Naive B cell (primary cell): ENCODE results near the gene RIPOR2. TPM values are rescaled to one million over a fixed set of nuclear protein-coding genes. Genes with fewer than 3 reads are reported as not detected.
A peak's percentile ranks its signal among the peaks of the same experiment; 100 is the strongest.
"Not testable (repeated sequence)": the region's sequence is repeated elsewhere in the genome, so short reads cannot be mapped to it uniquely, and the experiment has no call there.

ENCODE experiments used
- ATAC-seq, 2 donors: fragments of 150-1000 bp; cut with Tn5 transposase; 2 replicates each; pipeline ENCODE4 v1.10.0; 2021; ENCODE audit warnings: low read depth in 2 of 2, mild to moderate bottlenecking in 2 of 2, moderate library complexity in 2 of 2
- DNase-seq: peaks from one replicate; pipeline ENCODE4 v3.0.0; 2022
- H3K27ac Mint-ChIP-seq, 6 donors: one replicate each; pipeline ENCODE4 v1.8.0; 2020 to 2022; ENCODE audit warnings: mild to moderate bottlenecking in 6 of 6, mixed read lengths in 6 of 6, moderate library complexity in 5 of 6, inconsistent platforms in 2 of 6
- H3K27me3 Mint-ChIP-seq, 3 donors: one replicate each; pipeline ENCODE4 v1.8.0; 2021 to 2022; ENCODE audit warnings: mixed read lengths in 3 of 3, mild to moderate bottlenecking in 1 of 3
- H3K36me3 Mint-ChIP-seq, 2 donors: one replicate each; pipeline ENCODE4 v1.8.0; 2020 to 2022; ENCODE audit warnings: mixed read lengths in 2 of 2, inconsistent platforms in 1 of 2, mild to moderate bottlenecking in 1 of 2
- H3K4me1 Mint-ChIP-seq, 3 donors: one replicate each; pipeline ENCODE4 v1.8.0; 2020 to 2022; ENCODE audit warnings: mixed read lengths in 3 of 3, inconsistent platforms in 1 of 3, mild to moderate bottlenecking in 1 of 3, moderate library complexity in 1 of 3
- H3K4me3 Mint-ChIP-seq, 8 donors: one replicate each; pipeline ENCODE4 v1.8.0; 2020 to 2022; ENCODE audit warnings: mild to moderate bottlenecking in 8 of 8, mixed read lengths in 8 of 8, moderate library complexity in 8 of 8, inconsistent platforms in 2 of 8
- H3K9me3 Mint-ChIP-seq, 7 donors: one replicate each; pipeline ENCODE4 v1.8.0; 2020 to 2022; ENCODE audit warnings: mixed read lengths in 7 of 7, mild to moderate bottlenecking in 5 of 7, inconsistent platforms in 2 of 7, moderate library complexity in 1 of 7
- polyA plus RNA-seq, 6 donors: library from polyadenylated mRNA; unstranded; fragments of 300-500 nt; fragmentation: Illumina TruSeq; gene quantifications; one replicate each; pipeline ENCODE4 v1.2.3, GENCODE V29; 2021; ENCODE audit warnings: low read depth in 6 of 6

RIPOR2 gene
- polyA plus RNA-seq, 6 donors from 2014 or later: 464 to 666 (median 484) TPM

DNA sequence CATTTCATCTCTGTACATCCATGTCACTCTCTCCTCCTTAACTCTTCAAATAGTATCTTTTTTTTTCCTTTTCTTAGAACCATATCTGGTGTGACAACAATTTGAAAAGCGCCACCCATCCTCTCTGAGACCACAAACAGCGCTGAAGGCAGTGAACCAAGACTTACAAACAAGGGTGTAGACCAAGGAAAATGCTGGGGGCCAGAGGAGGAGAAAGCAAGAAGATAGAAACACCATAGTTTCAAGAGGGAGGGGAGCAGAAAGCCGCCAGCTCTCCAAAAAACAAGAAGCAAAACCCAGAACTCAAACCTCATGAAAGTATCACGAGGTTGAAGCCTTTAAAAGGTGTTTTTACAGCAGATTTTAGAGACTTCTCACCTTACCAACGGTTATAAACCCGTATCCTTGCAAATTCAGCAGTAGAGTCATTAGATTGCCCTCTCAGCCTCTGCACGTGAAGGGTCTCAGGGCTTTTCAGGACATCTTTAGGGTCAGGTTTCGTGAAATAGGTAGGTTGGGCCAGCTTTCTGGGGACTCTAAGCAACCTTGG is 13.3 kb upstream of the RIPOR2 start:
- H3K4me3 Mint-ChIP-seq: peak overlapping the region; percentile 63 to 88 (median 79)
- H3K4me1 Mint-ChIP-seq: peaks cover 75 to 85% (median 79%) of the 10 kb centered on the region in 3 donors
- H3K36me3 Mint-ChIP-seq: peaks cover 22 to 28% of the 10 kb centered on the region in 2 donors
- DNase-seq: peak; percentile 87
- ATAC-seq: peak; percentile 80 to 82
- H3K27ac Mint-ChIP-seq: peak overlapping the region; percentile 95 to 98 (median 98)
- peaks cover 11 to 39% (median 29%) of the 10 kb centered on the region in 7 donors for H3K9me3 Mint-ChIP-seq
- H3K27me3 Mint-ChIP-seq: no peaks in the 10 kb centered on the region

DNA sequence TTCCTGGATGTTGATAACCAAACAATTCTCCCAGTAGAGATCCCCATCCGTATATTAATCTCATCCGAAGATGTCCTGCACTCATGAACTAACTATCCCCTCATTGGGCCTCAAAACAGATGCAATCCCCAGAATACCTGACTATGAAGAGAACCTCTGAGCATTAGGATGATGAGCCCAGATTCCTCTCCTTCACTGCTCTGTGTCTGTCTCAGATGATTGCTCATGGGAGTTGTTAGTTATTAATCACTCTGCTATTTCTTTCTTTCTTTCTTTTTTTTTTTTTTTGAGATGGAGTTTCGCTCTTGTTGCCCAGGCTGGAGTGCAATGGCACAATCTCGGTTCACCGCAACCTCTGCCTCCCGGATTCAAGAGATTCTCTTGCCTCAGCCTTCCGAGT is 12.5 kb upstream of the RIPOR2 start:
- Mint-ChIP-seq H3K9me3 (peaks cover 11 to 42% (median 34%) of the 10 kb centered on the region in 7 donors), H3K4me1 (peaks cover 67 to 79% (median 71%) of the 10 kb centered on the region in 3 donors), H3K4me3 (peak overlapping the region; percentile 41 to 88 (median 79)), H3K27ac (peak overlapping the region; percentile 95 to 98 (median 98)), H3K36me3 (peaks cover 22 to 31% of the 10 kb centered on the region in 2 donors)
- not testable (repeated sequence) for DNase-seq, H3K27me3 Mint-ChIP-seq, ATAC-seq

DNA sequence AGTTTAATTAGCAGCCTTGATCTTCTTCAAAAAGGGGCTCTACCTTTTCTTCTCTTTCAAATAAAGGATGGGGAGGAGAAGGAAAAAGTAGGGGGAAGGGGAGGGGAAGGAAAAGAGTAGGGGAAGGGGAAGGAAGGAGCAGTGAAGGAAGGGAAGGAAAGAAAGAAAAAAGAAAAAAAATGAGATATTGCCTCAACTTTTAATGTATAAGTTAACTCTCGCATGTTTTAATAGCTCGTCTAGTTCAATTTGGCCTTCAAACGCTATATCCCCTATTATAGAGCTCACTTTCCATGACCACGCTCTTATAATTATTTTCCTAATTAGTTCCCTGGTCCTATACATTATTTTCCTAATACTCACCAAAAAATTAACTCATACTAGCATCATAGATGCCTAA is 11.9 kb upstream of the RIPOR2 start:
- peaks cover 11 to 42% (median 34%) of the 10 kb centered on the region in 7 donors for H3K9me3 Mint-ChIP-seq
- peaks cover 68 to 79% (median 70%) of the 10 kb centered on the region in 3 donors for H3K4me1 Mint-ChIP-seq
- ATAC-seq (no peak), DNase-seq (no peak)
- H3K4me3 Mint-ChIP-seq: peak overlapping the region in 6 of 8 donors; percentile 41 to 88 (median 74)
- H3K27ac Mint-ChIP-seq: peak overlapping the region; percentile 79 to 98 (median 96)
- peaks cover 22 to 31% of the 10 kb centered on the region in 2 donors for H3K36me3 Mint-ChIP-seq
- H3K27me3 Mint-ChIP-seq: no peaks in the 10 kb centered on the region

DNA sequence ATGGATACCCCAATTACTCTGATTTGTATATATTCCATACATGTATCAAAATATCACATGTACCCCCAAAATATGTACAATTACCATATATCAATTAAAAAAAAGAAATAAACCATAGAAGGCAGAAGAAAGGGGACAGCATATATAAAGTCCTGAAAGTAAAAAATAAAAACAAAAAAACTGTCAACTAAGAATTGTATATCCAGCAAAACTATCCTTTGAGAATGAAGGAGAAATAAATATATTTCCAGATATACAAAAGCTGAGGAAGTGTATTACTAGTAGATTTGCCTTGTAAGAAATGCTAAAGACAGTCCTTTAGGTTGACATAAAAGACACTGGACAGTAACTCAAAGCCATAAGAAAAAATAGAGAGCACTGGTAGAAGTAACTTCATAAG is 9.3 kb upstream of the RIPOR2 start:
- Mint-ChIP-seq H3K27ac (peak overlapping the region in 3 of 6 donors; percentile 30 to 78 (median 53)), H3K36me3 (peaks cover 22 to 31% of the 10 kb centered on the region in 2 donors), H3K9me3 (peaks cover 11 to 42% (median 34%) of the 10 kb centered on the region in 7 donors), H3K27me3 (no peaks in the 10 kb centered on the region), H3K4me1 (peaks cover 56 to 76% (median 59%) of the 10 kb centered on the region in 3 donors), H3K4me3 (peak overlapping the region in 1 of 8 donors; percentile 49)
- DNase-seq (no peak), ATAC-seq (no peak)

DNA sequence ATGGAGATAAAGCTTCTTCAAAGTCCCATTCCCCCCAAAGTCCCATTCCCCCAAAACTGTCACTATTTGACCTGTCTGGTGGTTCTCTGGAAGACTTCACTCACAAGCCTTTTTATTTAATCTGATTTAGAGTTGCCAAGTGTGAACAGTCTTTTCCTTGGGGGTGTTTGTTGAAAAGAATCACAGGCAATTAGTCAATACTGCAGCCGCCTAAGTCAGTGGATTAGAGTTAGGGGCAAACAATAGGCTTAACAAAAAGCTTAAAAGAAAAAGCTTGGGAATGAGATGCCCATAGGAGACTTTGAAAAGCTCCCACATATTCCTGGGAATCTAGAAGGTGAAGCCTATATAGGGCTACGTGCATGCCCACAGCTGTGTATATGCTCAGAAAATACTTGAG is 8.0 kb upstream of the RIPOR2 start:
- Mint-ChIP-seq H3K4me3 (no peak overlapping the region), H3K9me3 (peaks cover 10 to 40% (median 34%) of the 10 kb centered on the region in 7 donors), H3K4me1 (peaks cover 53 to 72% (median 60%) of the 10 kb centered on the region in 3 donors), H3K27ac (peak overlapping the region in 2 of 6 donors; percentile 69 to 78), H3K36me3 (peaks cover 19 to 31% of the 10 kb centered on the region in 2 donors), H3K27me3 (no peaks in the 10 kb centered on the region)
- no peak for DNase-seq
- no peak for ATAC-seq

DNA sequence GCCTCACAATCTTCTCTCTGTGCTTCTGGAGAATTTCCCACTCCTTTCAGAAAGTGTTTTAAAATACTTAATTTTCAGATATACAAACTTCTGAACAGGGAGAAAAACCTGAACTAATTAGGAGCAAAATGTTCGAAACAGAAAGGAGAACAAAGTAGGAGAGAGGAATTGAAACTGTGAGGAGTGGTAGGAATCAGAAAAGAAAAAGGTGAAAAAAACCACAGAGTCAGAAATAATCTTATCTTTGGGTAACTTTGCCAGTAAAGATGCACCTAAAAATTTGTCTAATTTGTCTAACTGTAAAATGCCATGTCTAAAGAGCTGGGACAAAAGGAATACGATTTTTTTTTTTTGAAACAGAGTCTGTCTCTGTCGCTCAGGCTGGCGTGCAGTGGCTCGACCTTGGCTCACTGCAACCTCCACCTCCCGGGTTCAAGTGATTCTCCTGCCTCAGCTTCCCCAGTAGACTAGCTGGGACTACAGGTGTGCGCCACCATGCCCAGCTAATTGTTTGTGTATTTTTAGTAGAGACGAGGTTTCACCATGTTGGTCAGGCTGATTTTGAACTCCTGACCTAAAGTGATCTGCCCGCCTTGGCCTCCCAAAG is 4.7 kb upstream of the RIPOR2 start:
- DNase-seq (peak; percentile 47), ATAC-seq (peak in 1 of 2 donors; percentile 17)
- peaks cover 59 to 73% (median 69%) of the 10 kb centered on the region in 3 donors for H3K4me1 Mint-ChIP-seq
- H3K27ac Mint-ChIP-seq: peak overlapping the region; percentile 76 to 95 (median 94)
- peaks cover 12 to 16% of the 10 kb centered on the region in 2 donors for H3K36me3 Mint-ChIP-seq
- no peaks in the 10 kb centered on the region for H3K27me3 Mint-ChIP-seq
- H3K9me3 Mint-ChIP-seq: peaks cover 4 to 22% (median 16%) of the 10 kb centered on the region in 7 donors
- peak overlapping the region; percentile 51 to 89 (median 80) for H3K4me3 Mint-ChIP-seq

DNA sequence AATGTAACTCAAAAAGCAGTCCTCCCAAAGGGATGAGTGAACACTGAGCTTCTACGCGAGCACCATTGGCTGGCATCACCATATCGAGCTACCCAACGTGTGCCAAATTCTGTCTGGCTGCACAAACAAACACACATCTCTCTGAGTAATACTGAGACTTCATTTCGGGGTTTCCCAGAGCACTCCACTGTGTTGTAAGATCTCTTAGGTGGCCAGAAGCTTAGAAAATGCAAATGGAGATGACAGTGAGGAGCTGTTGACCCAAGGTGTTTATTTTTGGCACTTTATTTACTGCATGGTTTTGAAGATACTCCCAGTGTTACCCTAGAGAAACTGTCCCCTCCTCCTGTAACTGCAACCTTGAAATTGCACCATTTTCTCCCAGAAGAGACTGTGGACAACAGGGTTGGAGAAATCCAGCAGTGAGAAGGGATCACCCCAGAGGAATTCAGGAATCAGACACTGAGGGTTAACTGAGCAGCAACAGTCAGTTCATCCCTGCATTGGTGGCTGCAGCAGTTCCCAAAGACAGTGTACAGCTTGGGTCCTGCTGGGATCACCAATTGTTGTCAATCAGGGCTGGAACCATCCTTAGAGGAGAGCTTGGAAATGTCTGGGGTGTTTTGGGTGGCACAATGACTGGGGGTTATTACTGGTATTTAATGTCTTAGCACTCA is 1.0 kb upstream of the RIPOR2 start:
- Mint-ChIP-seq H3K4me1 (peaks cover 56 to 67% (median 66%) of the 10 kb centered on the region in 3 donors), H3K27me3 (no peaks in the 10 kb centered on the region), H3K27ac (peak overlapping the region; percentile 94 to 99 (median 97)), H3K4me3 (peak overlapping the region; percentile 93 to 100 (median 100)), H3K9me3 (no peaks in the 10 kb centered on the region), H3K36me3 (peaks cover 33 to 34% of the 10 kb centered on the region in 2 donors)
- ATAC-seq (peak; percentile 53 to 70), DNase-seq (peak; percentile 49)

DNA sequence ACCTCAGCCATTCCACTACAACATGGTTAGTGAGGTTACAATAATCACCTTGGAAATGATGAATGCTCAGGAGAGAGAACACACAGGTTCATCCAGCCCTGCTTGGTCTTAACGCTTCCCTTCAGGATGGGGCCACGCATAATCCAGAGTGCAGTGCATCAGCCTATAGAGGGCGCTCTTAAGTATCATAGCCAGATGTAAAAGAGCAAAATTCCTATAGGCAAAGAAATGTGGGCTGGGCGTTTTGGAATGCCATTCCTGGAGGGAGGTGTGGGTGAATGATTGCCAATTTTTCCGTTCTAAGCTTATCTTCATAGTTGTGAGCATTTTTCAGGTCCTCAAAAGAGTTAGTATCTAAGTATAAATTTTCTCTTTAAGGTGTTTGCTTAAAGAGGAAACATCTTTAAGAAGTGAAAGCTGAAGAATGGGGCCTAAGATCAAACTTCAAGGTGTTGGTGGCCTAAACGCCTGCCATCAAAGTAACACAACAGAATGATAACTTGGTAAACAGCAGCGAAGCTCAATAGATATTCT is 1.8 kb downstream of the RIPOR2 start:
- peak; percentile 12 to 21 for ATAC-seq
- H3K27me3 Mint-ChIP-seq: no peaks in the 10 kb centered on the region
- H3K36me3 Mint-ChIP-seq: peaks cover 47 to 50% of the 10 kb centered on the region in 2 donors
- no peaks in the 10 kb centered on the region for H3K9me3 Mint-ChIP-seq
- peak overlapping the region; percentile 93 to 100 (median 100) for H3K4me3 Mint-ChIP-seq
- H3K27ac Mint-ChIP-seq: peak overlapping the region; percentile 25 to 94 (median 84)
- H3K4me1 Mint-ChIP-seq: peaks cover 59 to 69% (median 65%) of the 10 kb centered on the region in 3 donors
- DNase-seq: peak; percentile 57

DNA sequence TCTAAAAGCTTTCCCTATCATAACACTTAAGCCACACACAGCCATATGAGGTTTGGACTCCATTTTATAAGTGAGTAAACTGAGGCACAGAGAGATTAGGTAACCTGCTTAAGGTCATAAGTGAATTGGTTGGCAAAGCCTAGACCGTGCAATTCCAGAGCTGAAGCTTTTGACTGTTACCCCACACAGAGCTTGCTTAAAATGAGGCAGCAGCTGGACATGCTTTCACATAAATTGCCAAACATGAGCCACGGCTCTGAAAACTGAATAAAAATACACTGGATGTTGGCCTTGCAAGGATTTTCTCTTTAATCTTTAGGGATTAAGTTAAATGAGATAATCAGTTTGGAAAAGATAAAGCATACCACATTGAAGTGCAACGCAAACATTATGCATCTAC is 2.5 kb downstream of the RIPOR2 start:
- Mint-ChIP-seq H3K27ac (peak overlapping the region in 5 of 6 donors; percentile 56 to 94 (median 88)), H3K9me3 (no peaks in the 10 kb centered on the region), H3K4me3 (peak overlapping the region; percentile 93 to 100 (median 100)), H3K27me3 (no peaks in the 10 kb centered on the region), H3K36me3 (peaks cover 48 to 50% of the 10 kb centered on the region in 2 donors), H3K4me1 (peaks cover 58 to 64% (median 61%) of the 10 kb centered on the region in 3 donors)
- DNase-seq (no peak), ATAC-seq (no peak)

DNA sequence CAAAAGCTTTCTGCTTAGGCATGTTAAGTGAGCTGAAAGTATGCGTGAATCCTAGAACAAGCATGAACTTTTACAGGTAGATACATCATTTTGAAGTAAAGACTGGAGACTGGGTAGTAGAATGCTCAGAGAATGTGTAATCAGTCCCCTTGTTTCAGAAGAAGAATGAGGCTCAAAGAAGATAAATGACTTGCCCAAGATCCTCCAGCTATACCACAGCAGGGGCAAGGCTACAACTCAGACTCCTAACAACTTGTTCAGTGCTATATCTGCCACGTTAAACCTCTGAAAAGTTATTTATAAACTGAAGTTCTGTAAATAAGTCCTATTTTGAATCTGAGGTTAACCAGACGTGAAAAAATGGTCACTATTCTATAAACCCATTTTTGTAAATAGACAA is 2.9 kb downstream of the RIPOR2 start:
- Mint-ChIP-seq H3K36me3 (peaks cover 49 to 50% of the 10 kb centered on the region in 2 donors), H3K4me1 (peaks cover 54 to 60% (median 59%) of the 10 kb centered on the region in 3 donors), H3K27me3 (no peaks in the 10 kb centered on the region), H3K9me3 (no peaks in the 10 kb centered on the region), H3K27ac (peak overlapping the region; percentile 56 to 94 (median 88)), H3K4me3 (peak overlapping the region; percentile 93 to 100 (median 100))
- no peak for DNase-seq
- ATAC-seq: no peak

DNA sequence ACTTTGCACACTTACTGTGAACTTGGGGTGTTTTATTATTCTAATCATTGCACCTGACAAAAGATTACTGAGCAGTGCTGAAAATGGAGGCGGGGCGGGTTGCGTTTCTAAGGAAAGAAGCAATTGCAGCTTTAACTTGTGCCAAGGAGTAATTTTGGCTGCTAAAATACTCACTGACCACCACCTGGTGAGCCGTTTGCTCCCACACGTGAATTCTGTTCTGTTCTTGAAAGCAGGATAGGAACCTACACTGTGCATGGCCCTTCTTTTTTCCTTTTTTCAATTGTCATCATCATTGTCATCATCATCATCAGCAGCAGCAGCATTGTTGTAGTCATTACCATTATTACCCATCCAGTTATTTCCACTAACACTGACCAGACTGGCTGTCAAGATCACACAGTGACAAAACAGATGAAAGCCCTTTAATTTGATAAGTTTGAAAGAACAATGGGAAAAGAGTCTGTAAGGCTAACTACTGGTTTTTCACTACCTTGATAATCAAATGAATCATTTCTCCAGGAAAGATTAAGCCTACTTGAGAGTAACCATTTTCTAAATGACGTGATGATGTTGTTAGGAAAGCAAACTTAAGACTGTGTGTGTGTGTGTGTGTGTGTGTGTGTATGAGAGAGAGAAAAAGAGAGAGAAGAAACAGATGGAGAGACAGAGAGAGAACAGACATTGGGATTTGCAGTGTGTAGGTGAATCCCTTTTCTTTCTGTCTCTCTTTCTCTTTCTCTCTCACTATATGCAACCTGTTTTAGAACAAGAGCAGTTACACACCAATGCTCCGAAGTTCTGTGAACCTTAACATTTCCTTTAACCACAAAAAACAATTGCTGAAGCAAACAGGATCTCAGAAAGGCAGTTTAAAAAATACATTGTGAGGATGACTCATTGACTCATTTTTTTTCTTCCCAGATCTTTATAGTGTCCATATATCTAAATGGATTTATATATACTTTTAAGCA is 3.8 kb downstream of the RIPOR2 start:
- peak overlapping the region; percentile 93 to 100 (median 100) for H3K4me3 Mint-ChIP-seq
- H3K9me3 Mint-ChIP-seq: peaks cover 0 to 5% (median 0%) of the 10 kb centered on the region in 7 donors
- peaks cover 56 to 57% of the 10 kb centered on the region in 2 donors for H3K36me3 Mint-ChIP-seq
- H3K4me1 Mint-ChIP-seq: peaks cover 55 to 62% (median 59%) of the 10 kb centered on the region in 3 donors
- peak; percentile 71 for DNase-seq
- peak; percentile 36 to 52 for ATAC-seq
- H3K27ac Mint-ChIP-seq: peak overlapping the region; percentile 56 to 94 (median 89)
- no peaks in the 10 kb centered on the region for H3K27me3 Mint-ChIP-seq

DNA sequence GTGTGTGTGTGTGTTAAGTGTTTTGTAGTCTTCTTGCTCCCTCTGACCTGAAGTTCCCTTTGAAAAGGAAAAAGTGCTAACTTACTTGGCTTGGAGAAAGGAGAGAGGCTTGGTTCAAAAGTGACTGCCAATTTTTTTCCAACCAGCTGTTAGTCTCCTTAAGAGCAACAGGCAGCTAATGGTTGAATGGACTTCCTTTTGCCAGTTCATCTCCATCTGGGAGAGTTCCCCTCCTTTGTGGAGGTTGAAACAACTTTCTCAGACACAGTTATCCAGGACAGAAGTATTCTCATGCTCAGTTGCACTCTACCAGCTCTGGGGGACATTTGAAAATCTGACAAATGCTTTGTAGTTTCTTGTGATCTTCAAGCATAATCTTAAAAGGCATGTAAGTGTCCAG is 4.5 kb downstream of the RIPOR2 start:
- ATAC-seq (no peak), DNase-seq (no peak)
- Mint-ChIP-seq H3K9me3 (peaks cover 0 to 5% (median 0%) of the 10 kb centered on the region in 7 donors), H3K27me3 (no peaks in the 10 kb centered on the region), H3K27ac (peak overlapping the region in 5 of 6 donors; percentile 70 to 94 (median 87)), H3K36me3 (peaks cover 60 to 64% of the 10 kb centered on the region in 2 donors), H3K4me3 (peak overlapping the region; percentile 93 to 100 (median 100)), H3K4me1 (peaks cover 55 to 62% (median 58%) of the 10 kb centered on the region in 3 donors)
